ENCODE results near the gene TGM5. TPM values are rescaled to one million over a fixed set of nuclear protein-coding genes. Genes with fewer than 3 reads are reported as not detected.
"Not testable (repeated sequence)": the region's sequence is repeated elsewhere in the genome, so short reads cannot be mapped to it uniquely, and the experiment has no call there.

Gene TGM5
- total RNA-seq, 4 donors from 2014 or later = 0.28 to 5.0 (median 0.94) TPM; not detected in 1

GRCh38 chr15:43208052-43209002 lies 58.4 kb downstream of the TGM5 start:
- no peak for DNase-seq (ENCODE audit: low spot score)
- no peak for TF ChIP-seq CTCF (IDR thresholded peaks at IDR 0.05)
- no peak for ATAC-seq (ENCODE audit: low FRiP score)

GRCh38 chr15:43207024-43207423 lies 59.7 kb downstream of the TGM5 start:
- ATAC-seq (ENCODE audit: low FRiP score) = no peak

GRCh38 chr15:43206054-43206453 lies 60.7 kb downstream of the TGM5 start:
- ATAC-seq (ENCODE audit: low FRiP score) (no peak), DNase-seq (ENCODE audit: low spot score) (no peak)
- TF ChIP-seq CTCF (IDR thresholded peaks at IDR 0.05) = no peak

More at GRCh38 chr15:43207024-43207423, 59.7 kb downstream of the TGM5 start:
- no peak for TF ChIP-seq CTCF (IDR thresholded peaks at IDR 0.05)
- DNase-seq (ENCODE audit: low spot score) = no peak

- ATAC-seq (ENCODE audit: low FRiP score) (peak; percentile 68), DNase-seq (ENCODE audit: low spot score) (no peak)
- no peak for TF ChIP-seq CTCF (IDR thresholded peaks at IDR 0.05)
Measured at GRCh38 chr15:43204016-43204901, 62.5 kb downstream of the TGM5 start.

GRCh38 chr15:43199945-43200488 lies 66.7 kb downstream of the TGM5 start:
- no peak for TF ChIP-seq CTCF (IDR thresholded peaks at IDR 0.05)
- DNase-seq (ENCODE audit: low spot score) = no peak
- no peak for ATAC-seq (ENCODE audit: low FRiP score)

- no peak for TF ChIP-seq CTCF (IDR thresholded peaks at IDR 0.05)
- no peak for ATAC-seq (ENCODE audit: low FRiP score)
- no peak for DNase-seq (ENCODE audit: low spot score)
Measured at GRCh38 chr15:43198992-43199391, 67.7 kb downstream of the TGM5 start.

GRCh38 chr15:43198556-43198955 lies 68.2 kb downstream of the TGM5 start:
- not testable (repeated sequence) for DNase-seq (ENCODE audit: low spot score); ATAC-seq (ENCODE audit: low FRiP score)

- not testable (repeated sequence) for DNase-seq (ENCODE audit: low spot score); ATAC-seq (ENCODE audit: low FRiP score)
Measured at GRCh38 chr15:43197773-43198172, 69.0 kb downstream of the TGM5 start.
